ENCODE measurements around the gene TEC. TPM values are rescaled to one million over a fixed set of nuclear protein-coding genes. Genes with fewer than 3 reads are reported as not detected.

The TEC gene
- total RNA-seq, 1 donor from 2014 or later, result 0.21 TPM

DNA sequence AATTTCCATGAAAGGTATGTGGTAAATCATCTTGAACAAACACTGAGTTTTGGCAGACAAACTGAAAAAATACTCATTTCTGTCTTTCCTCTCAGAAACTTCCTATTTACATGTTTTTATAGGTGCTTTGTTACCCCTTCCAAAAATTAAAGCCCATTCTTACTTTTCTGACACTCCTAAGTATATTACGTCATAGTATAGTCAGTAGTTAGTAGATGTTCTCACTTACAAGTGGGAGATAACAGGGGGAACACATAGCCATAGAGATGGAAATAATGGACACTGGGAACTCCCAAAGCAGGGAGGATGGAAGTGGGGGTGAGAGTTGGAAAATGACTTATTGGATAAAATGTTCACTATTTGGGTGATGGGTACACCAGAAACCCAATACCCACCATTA lies 164.4 kb downstream of the TEC start:
- no peaks in the 10 kb centered on the region for H3K36me3 Mint-ChIP-seq (ENCODE audit: low read depth)
- H3K4me1 Mint-ChIP-seq, result no peaks in the 10 kb centered on the region
- no peaks in the 10 kb centered on the region for H3K9me3 Mint-ChIP-seq
- TF ChIP-seq CTCF (conservative IDR thresholded peaks at IDR 0.05), result no peak
- no peak overlapping the region for H3K4me3 Mint-ChIP-seq
- DNase-seq (ENCODE audit: low read depth, low spot score), result no peak
- no peak overlapping the region for H3K27ac Mint-ChIP-seq (ENCODE audit: unreplicated experiment)
- no peaks in the 10 kb centered on the region for H3K27me3 Mint-ChIP-seq (ENCODE audit: low read depth)

GRCh38 chr4:48103483-48104139 lies 166.0 kb downstream of the TEC start:
- Mint-ChIP-seq H3K36me3 (ENCODE audit: low read depth) (no peaks in the 10 kb centered on the region), H3K4me3 (no peak overlapping the region), H3K4me1 (no peaks in the 10 kb centered on the region), H3K27me3 (ENCODE audit: low read depth) (no peaks in the 10 kb centered on the region), H3K27ac (ENCODE audit: unreplicated experiment) (no peak overlapping the region), H3K9me3 (no peaks in the 10 kb centered on the region)
- DNase-seq (ENCODE audit: low read depth, low spot score), result no peak
- no peak for TF ChIP-seq CTCF (conservative IDR thresholded peaks at IDR 0.05)

DNA sequence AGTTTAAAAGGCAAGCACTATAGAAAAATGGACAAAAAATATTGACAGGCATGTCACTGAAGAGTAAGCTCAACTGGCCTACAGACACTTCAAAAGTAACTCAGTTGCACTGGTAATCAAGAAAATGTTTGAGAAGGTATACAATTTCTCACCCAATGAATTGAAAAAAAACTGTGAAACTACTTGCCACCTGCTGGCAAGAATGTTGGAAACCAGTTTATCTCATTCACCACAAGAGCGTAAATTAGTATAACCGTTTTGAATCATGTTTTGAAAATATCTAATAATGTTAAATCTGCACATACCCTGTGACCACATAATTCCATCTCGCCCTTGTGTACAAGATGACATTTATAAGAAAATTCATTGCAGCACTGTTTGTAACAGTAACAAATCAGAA lies 167.3 kb downstream of the TEC start:
- TF ChIP-seq CTCF (conservative IDR thresholded peaks at IDR 0.05), result peak; percentile 45
- DNase-seq (ENCODE audit: low read depth, low spot score), result no peak
- no peaks in the 10 kb centered on the region for H3K36me3 Mint-ChIP-seq (ENCODE audit: low read depth)
- no peaks in the 10 kb centered on the region for H3K27me3 Mint-ChIP-seq (ENCODE audit: low read depth)
- no peaks in the 10 kb centered on the region for H3K4me1 Mint-ChIP-seq
- H3K4me3 Mint-ChIP-seq, result no peak overlapping the region
- H3K9me3 Mint-ChIP-seq, result no peaks in the 10 kb centered on the region
- no peak overlapping the region for H3K27ac Mint-ChIP-seq (ENCODE audit: unreplicated experiment)

DNA sequence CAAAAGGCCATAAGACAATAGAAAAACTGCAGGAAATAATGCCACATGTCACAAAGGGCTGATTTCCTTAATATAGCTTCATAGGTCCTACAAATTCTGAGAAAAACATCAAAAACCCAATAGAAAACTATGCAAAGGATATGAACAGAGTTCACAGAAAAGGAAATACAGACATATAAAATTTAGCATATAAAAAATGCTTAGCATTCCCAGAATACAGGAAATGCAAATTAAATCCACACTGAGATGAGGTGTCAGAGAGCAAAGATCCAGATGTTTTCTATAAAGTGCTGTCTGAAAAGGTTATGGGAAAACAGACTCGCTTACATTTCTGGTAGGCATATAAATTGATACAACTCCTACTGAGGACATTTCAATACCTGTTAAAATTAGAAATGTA lies 169.4 kb downstream of the TEC start:
- no peak for TF ChIP-seq CTCF (conservative IDR thresholded peaks at IDR 0.05)
- DNase-seq (ENCODE audit: low read depth, low spot score), result no peak
- Mint-ChIP-seq H3K4me1 (no peaks in the 10 kb centered on the region), H3K4me3 (no peak overlapping the region), H3K27ac (ENCODE audit: unreplicated experiment) (no peak overlapping the region), H3K36me3 (ENCODE audit: low read depth) (no peaks in the 10 kb centered on the region), H3K9me3 (no peaks in the 10 kb centered on the region), H3K27me3 (ENCODE audit: low read depth) (peaks cover 2% of the 10 kb centered on the region)

- no peaks in the 10 kb centered on the region for H3K9me3 Mint-ChIP-seq
- H3K4me3 Mint-ChIP-seq, result no peak overlapping the region
- no peak for DNase-seq (ENCODE audit: low read depth, low spot score)
- peak overlapping the region; percentile 1 for H3K27ac Mint-ChIP-seq (ENCODE audit: unreplicated experiment)
- H3K36me3 Mint-ChIP-seq (ENCODE audit: low read depth), result no peaks in the 10 kb centered on the region
- H3K27me3 Mint-ChIP-seq (ENCODE audit: low read depth), result peaks cover 14% of the 10 kb centered on the region
- no peak for TF ChIP-seq CTCF (conservative IDR thresholded peaks at IDR 0.05)
- no peaks in the 10 kb centered on the region for H3K4me1 Mint-ChIP-seq
Measured at GRCh38 chr4:48095441-48095840, 174.2 kb downstream of the TEC start.

Data from neural crest cell (in vitro differentiated cells).